HepG2 (cell line): ENCODE results near the gene GRPEL2. TPM values are rescaled to one million over a fixed set of nuclear protein-coding genes. Genes with fewer than 3 reads are reported as not detected.

Experiments
- ATAC-seq: fragments of 200-7000 bp; cut with Tn5 transposase; 3 replicates; pipeline ENCODE4 v1.9.1; 2020; ENCODE audit warnings: mild to moderate bottlenecking, moderate library complexity
- BruUV-seq: library from RNA; stranded (reverse); fragments of 400-500 nt; replicated peaks from 2 replicates; lab custom pipeline; 2021; lab: Mats Ljungman, UMichigan
- CTCF ChIA-PET: fragments of 300-600 bp; formaldehyde crosslinking; extraction: SDS; loops from one replicate; lab custom pipeline; 2021; ENCODE audit warnings: low total read pairs, inconsistent platforms, low intra/inter-chr PET ratio; lab: Yijun Ruan, JAX
- POLR2A ChIA-PET: fragments of 350-600 bp; sonication (Branson Sonifier 250); formaldehyde crosslinking; loops from one replicate; lab custom pipeline; 2020; ENCODE audit warnings: antibody characterized with exemption, inconsistent platforms; lab: Yijun Ruan, JAX
- DNase-seq: peaks from one replicate; pipeline ENCODE4 v3.0.0-alpha.2; 2015; ENCODE audit warnings: low spot score
- FAIRE-seq: peaks from 3 replicates; lab custom pipeline; 2011; peaks lifted over from hg19 to GRCh38; lab: Jason Lieb, UNC
- H2AFZ ChIP-seq: one replicate; pipeline ENCODE4 v1.6.1; 2011; ENCODE audit warnings: low read length, inconsistent platforms
- H3K27ac ChIP-seq: fragments of 300-600 bp; 3 replicates; pipeline ENCODE4 v1.8.0; 2011; ENCODE audit warnings: mixed run types, mild to moderate bottlenecking, mixed read lengths, low read length, inconsistent platforms; ENCODE audit not compliant: insufficient read depth; ENCODE audit errors: extremely low read length
- H3K27me3 ChIP-seq, 2 experiments: fragments of 200-600 bp in 1 of 2; 2 replicates in 1 of 2; 3 replicates in 1 of 2; pipeline versions ENCODE4 v1.6.0 to v1.8.0; 2011; ENCODE audit warnings: low read length in 2 of 2, mild to moderate bottlenecking in 2 of 2, moderate library complexity in 2 of 2, inconsistent platforms in 1 of 2; ENCODE audit not compliant: insufficient read depth in 2 of 2, control insufficient read depth in 1 of 2
- H3K36me3 ChIP-seq, 2 experiments: fragments of 200-600 bp in 1 of 2; replicated peaks in 1 of 2; 2 replicates in 1 of 2; 3 replicates in 1 of 2; pipeline versions ENCODE4 v1.5.1 to v1.8.0; 2011; ENCODE audit warnings: low read length in 2 of 2, inconsistent platforms in 1 of 2; ENCODE audit not compliant: insufficient read depth in 2 of 2, control insufficient read depth in 1 of 2
- H3K4me1 ChIP-seq: 2 replicates; pipeline ENCODE4 v1.5.1; 2012; ENCODE audit warnings: low read length, inconsistent platforms; ENCODE audit not compliant: insufficient read depth
- H3K4me2 ChIP-seq: 2 replicates; pipeline ENCODE4 v1.6.0; 2011; ENCODE audit warnings: low read depth, low read length, inconsistent platforms
- H3K4me3 ChIP-seq, 3 experiments: fragments of 200-600 bp in 1 of 3; sonication (generic), shearing (Covaris generic) in 1 of 3; replicated peaks in 1 of 3; 2 replicates each; pipeline ENCODE4 v1.5.1; 2011 to 2016; ENCODE audit warnings: low read length in 3 of 3, inconsistent platforms in 2 of 3, low read depth in 2 of 3, mild to moderate bottlenecking in 2 of 3, control low read depth in 1 of 3, mixed read lengths in 1 of 3; ENCODE audit not compliant: insufficient read depth in 1 of 3
- H3K79me2 ChIP-seq: one replicate; pipeline ENCODE4 v1.6.1; 2011; ENCODE audit warnings: low read length, inconsistent platforms; ENCODE audit not compliant: insufficient read depth
- H3K9ac ChIP-seq: 2 replicates; pipeline ENCODE4 v1.6.0; 2011; ENCODE audit warnings: mild to moderate bottlenecking, low read depth, low read length, inconsistent platforms; ENCODE audit not compliant: insufficient read depth
- H3K9me3 ChIP-seq: 2 replicates; pipeline ENCODE4 v1.5.1; 2012; ENCODE audit warnings: mild to moderate bottlenecking, low read length
- H4K20me1 ChIP-seq: 2 replicates; pipeline ENCODE4 v1.6.0; 2011; ENCODE audit warnings: inconsistent platforms, mild to moderate bottlenecking, low read length, moderate library complexity; ENCODE audit not compliant: insufficient read depth
- HCFC1 ChIP-seq: fragments of 150-350 bp; IDR thresholded peaks from 2 replicates; pipeline ENCODE4 v1.6.1; 2014; ENCODE audit warnings: low read depth, low read length
- SP5 ChIP-seq: IDR thresholded peaks from 2 replicates; pipeline ENCODE4 v1.6.1; 2016; ENCODE audit warnings: low read depth, borderline replicate concordance
- STAG1 ChIP-seq: sonication (generic); formaldehyde crosslinking; IDR thresholded peaks from 2 replicates; pipeline ENCODE4 v1.4.0; 2020; ENCODE audit warnings: missing genetic modification reagents
- THAP8 ChIP-seq: sonication (generic); formaldehyde crosslinking; IDR thresholded peaks from 2 replicates; pipeline ENCODE4 v1.5.1; 2020; ENCODE audit warnings: missing genetic modification reagents, mild to moderate bottlenecking, borderline replicate concordance
- ZNF121 ChIP-seq: sonication (generic); formaldehyde crosslinking; IDR thresholded peaks from 2 replicates; pipeline ENCODE4 v1.5.0; 2020; ENCODE audit warnings: mild to moderate bottlenecking, missing genetic modification reagents
- ZNF281 ChIP-seq: sonication (generic); formaldehyde crosslinking; IDR thresholded peaks from 2 replicates; pipeline ENCODE4 v1.4.0; 2020; ENCODE audit warnings: missing genetic modification reagents, borderline replicate concordance
- ZNF615 ChIP-seq: sonication (generic); formaldehyde crosslinking; IDR thresholded peaks from 2 replicates; pipeline ENCODE4 v1.5.0; 2020; ENCODE audit warnings: mild to moderate bottlenecking, missing genetic modification reagents, borderline replicate concordance
- ZNF687 ChIP-seq: sonication (generic); formaldehyde crosslinking; IDR thresholded peaks from 2 replicates; pipeline ENCODE4 v1.5.1; 2020; ENCODE audit warnings: mild to moderate bottlenecking, missing genetic modification reagents, moderate library complexity
- WGBS: methylation state at CpG from one replicate; pipeline ENCODE4 v1.1.6; 2017; ENCODE audit warnings: low lambda C conversion rate; 5-methylcytosine and 5-hydroxymethylcytosine counted together
- in situ Hi-C: cut with HindIII; loops from 2 replicates; pipeline ENCODE4 v1.10.0; 2017; ENCODE audit warnings: low pct_unique_long_range_greater_than_20kb; ENCODE audit not compliant: extremely low pct_ligation_motif_present
- intact Hi-C: fragments of 100-400 bp; cut with micrococcal nuclease; formaldehyde crosslinking; loops from one replicate; pipeline ENCODE4 v1.10.0; 2022; ENCODE audit not compliant: unreplicated experiment
- polyA plus RNA-seq, 8 experiments: library from polyadenylated mRNA; depleted of rRNA in 3 of 8; stranded (reverse) in 7 of 8; unstranded in 1 of 8; fragments of >200 nt; fragmentation: Illumina TruSeq in 4 of 8; extraction: Trizol in 4 of 8; gene quantifications; 2 replicates each; pipeline versions ENCODE4 v1.2.1 to v1.2.3, GENCODE V29; 2011 to 2016; ENCODE audit warnings: low read depth in 4 of 8, missing spikeins in 1 of 8, mixed read lengths in 1 of 8; ENCODE audit not compliant: insufficient read depth in 1 of 8
- total RNA-seq, 5 experiments: library from RNA; depleted of rRNA; stranded (reverse); fragments of >200 nt; fragmentation: Illumina TruSeq; extraction: Trizol; gene quantifications; 2 replicates each; pipeline ENCODE4 v1.2.3, GENCODE V29; 2016; ENCODE audit warnings: low read depth in 1 of 5

GRPEL2 gene
- total and polyA plus RNA-seq, 2 of the 13 experiments (the other 11 are each of a cell fraction or from before 2014, with no cell fraction given) = 13.1 to 16.6 TPM

- no peak for FAIRE-seq
- intact Hi-C loops = loop anchor here (2.0 kb wide), 1 partner anchor 249 kb away; no protein-coding TSS in a partner anchor
- Histone ChIP-seq H3K4me3 (no peak overlapping the region), H3K9me3 (no peaks in the 10 kb centered on the region), H3K36me3 (no peaks in the 10 kb centered on the region), H3K4me2 (no peak overlapping the region), H3K9ac (no peak overlapping the region), H3K4me1 (peaks cover 17% of the 10 kb centered on the region), H3K27ac (no peak overlapping the region), H2AFZ (no peak overlapping the region), H3K27me3 (no peaks in the 10 kb centered on the region; a peak in 1 of 5 replicates), H4K20me1 (no peaks in the 10 kb centered on the region), H3K79me2 (no peaks in the 10 kb centered on the region)
- ChIA-PET POLR2A (no interaction called here), CTCF (interaction anchor here (1.8 to 2.3 kb wide), 2 partner anchors 52 to 249 kb away, joined by 4 to 12 read pairs; no protein-coding TSS in a partner anchor)
- DNase-seq = no peak
- in situ Hi-C loops = no loop called here
- ATAC-seq = no peak
- WGBS = 40% methylated on average over 4 of the region's 6 CpGs
- no TSS peak for BruUV-seq
- TF ChIP-seq ZNF615 = no peak
- no peak for TF ChIP-seq SP5
- TF ChIP-seq THAP8 (CRISPR knock-in tag) = no peak
- no peak for TF ChIP-seq ZNF121 (CRISPR knock-in tag)
Observed at GRCh38 chr5:149315753-149316152, 29.5 kb upstream of the GRPEL2 start.

GRCh38 chr5:149317281-149318048 lies 27.8 kb upstream of the GRPEL2 start:
- Histone ChIP-seq H3K27me3 (no peaks in the 10 kb centered on the region), H3K27ac (no peak overlapping the region), H3K4me3 (peak overlapping the region in 1 of 3 experiments; percentile 5; a peak in 1 of 6 replicates), H3K79me2 (no peaks in the 10 kb centered on the region), H4K20me1 (no peaks in the 10 kb centered on the region), H3K36me3 (no peaks in the 10 kb centered on the region), H3K9ac (no peak overlapping the region), H3K4me1 (peaks cover 34% of the 10 kb centered on the region), H3K4me2 (peak overlapping the region; percentile 36), H3K9me3 (no peaks in the 10 kb centered on the region), H2AFZ (no peak overlapping the region)
- in situ Hi-C loops = no loop called here
- POLR2A ChIA-PET = interaction anchor here (0.9 to 1.3 kb wide), 3 partner anchors 8 to 50 kb away, joined by 3 read pairs; partner anchors contain the start of gene GRPEL2
- DNase-seq (peak; percentile 52), FAIRE-seq (peak; percentile 94), ATAC-seq (no peak)
- CTCF ChIA-PET = interaction anchor here (0.7 to 2.3 kb wide), 6 partner anchors 48 to 247 kb away, joined by 3 to 26 read pairs (median 4); no protein-coding TSS in a partner anchor
- no TSS peak for BruUV-seq
- intact Hi-C loops = loop anchor here (1.0 to 2.0 kb wide), 3 partner anchors 54 to 247 kb away; no protein-coding TSS in a partner anchor
- 66% methylated on average over 4 of the region's 14 CpGs for WGBS
- no peak for TF ChIP-seq ZNF281 (CRISPR knock-in tag)
- TF ChIP-seq HCFC1 = no peak
- TF ChIP-seq STAG1 (CRISPR knock-in tag) = peak; percentile 87
- peak; percentile 60 for TF ChIP-seq ZNF687 (CRISPR knock-in tag)
